Natural killer cell (primary cell): ENCODE results near the gene MRAS. TPM values are rescaled to one million over a fixed set of nuclear protein-coding genes. Genes with fewer than 3 reads are reported as not detected.

Experiments used
- ATAC-seq, 3 donors: fragments of 150-1000 bp in 2 of 3; fragments of 200-7000 bp in 1 of 3; cut with Tn5 transposase; 1 replicate in 1 of 3; 2 replicates in 2 of 3; pipeline ENCODE4 v1.10.0; 2021; ENCODE audit warnings: mild to moderate bottlenecking in 2 of 3, moderate library complexity in 2 of 3
- DNase-seq, 2 donors: peaks; one replicate each; pipeline versions ENCODE4 v3.0.0 to v3.0.0-alpha.2; 2013 to 2021; ENCODE audit warnings: mixed read lengths in 1 of 2
- H3K27ac ChIP-seq: one replicate; pipeline ENCODE4 v1.5.1; 2013; ENCODE audit warnings: mild to moderate bottlenecking, low read length
- H3K27me3 ChIP-seq: one replicate; pipeline ENCODE4 v1.6.1; 2013; ENCODE audit warnings: low read length; ENCODE audit not compliant: control insufficient read depth, insufficient read depth
- H3K36me3 ChIP-seq: one replicate; pipeline ENCODE4 v1.6.1; 2013; ENCODE audit warnings: low read length; ENCODE audit not compliant: control insufficient read depth, insufficient read depth
- H3K4me1 ChIP-seq: one replicate; pipeline ENCODE4 v1.6.1; 2013; ENCODE audit warnings: low read length; ENCODE audit not compliant: control insufficient read depth, insufficient read depth
- H3K4me3 ChIP-seq: one replicate; pipeline ENCODE4 v1.5.1; 2013; ENCODE audit warnings: low read length
- H3K9me3 ChIP-seq: one replicate; pipeline ENCODE4 v1.6.1; 2013; ENCODE audit warnings: low read length; ENCODE audit not compliant: control insufficient read depth, insufficient read depth
- H3K27ac Mint-ChIP-seq, 2 donors: one replicate each; pipeline ENCODE4 v1.8.0; 2022; ENCODE audit warnings: mild to moderate bottlenecking in 2 of 2, mixed read lengths in 2 of 2, moderate library complexity in 1 of 2
- H3K27me3 Mint-ChIP-seq, 2 donors: one replicate each; pipeline ENCODE4 v1.8.0; 2022; ENCODE audit warnings: low read depth in 2 of 2, mixed read lengths in 2 of 2
- H3K36me3 Mint-ChIP-seq: one replicate; pipeline ENCODE4 v1.8.0; 2022; ENCODE audit warnings: mixed read lengths
- H3K4me1 Mint-ChIP-seq, 2 donors: one replicate each; pipeline ENCODE4 v1.8.0; 2022; ENCODE audit warnings: mixed read lengths in 2 of 2
- H3K4me3 Mint-ChIP-seq: one replicate; pipeline ENCODE4 v1.8.0; 2022; ENCODE audit warnings: mild to moderate bottlenecking, moderate library complexity, mixed read lengths
- H3K9me3 Mint-ChIP-seq, 2 donors: one replicate each; pipeline ENCODE4 v1.8.0; 2022; ENCODE audit warnings: mixed read lengths in 2 of 2
- CTCF ChIP-seq: fragments of 200-600 bp; IDR thresholded peaks from one replicate; pipeline ENCODE4 v1.8.0; 2022; ENCODE audit warnings: antibody characterized with exemption
- WGBS: methylation state at CpG from one replicate; pipeline ENCODE4 v1.1.7; 2013; ENCODE audit warnings: missing lambda C conversion rate; ENCODE audit not compliant: insufficient coverage; 5-methylcytosine and 5-hydroxymethylcytosine counted together
- intact Hi-C: fragments of 100-400 bp; cut with micrococcal nuclease; formaldehyde crosslinking; loops from one replicate; pipeline ENCODE4 v1.14.2; 2022
- total RNA-seq, 4 donors: library from RNA; stranded (reverse); fragments of 120-200 nt in 1 of 4; gene quantifications; one replicate each; pipeline versions ENCODE4 v1.2.3 to v1.2.4, GENCODE V29; 2013 to 2022

Gene MRAS
- total RNA-seq, 3 donors from 2014 or later (not counting 1 experiment from before 2014, with no cell fraction given): 1.2 to 4.9 (median 2.4) TPM

DNA sequence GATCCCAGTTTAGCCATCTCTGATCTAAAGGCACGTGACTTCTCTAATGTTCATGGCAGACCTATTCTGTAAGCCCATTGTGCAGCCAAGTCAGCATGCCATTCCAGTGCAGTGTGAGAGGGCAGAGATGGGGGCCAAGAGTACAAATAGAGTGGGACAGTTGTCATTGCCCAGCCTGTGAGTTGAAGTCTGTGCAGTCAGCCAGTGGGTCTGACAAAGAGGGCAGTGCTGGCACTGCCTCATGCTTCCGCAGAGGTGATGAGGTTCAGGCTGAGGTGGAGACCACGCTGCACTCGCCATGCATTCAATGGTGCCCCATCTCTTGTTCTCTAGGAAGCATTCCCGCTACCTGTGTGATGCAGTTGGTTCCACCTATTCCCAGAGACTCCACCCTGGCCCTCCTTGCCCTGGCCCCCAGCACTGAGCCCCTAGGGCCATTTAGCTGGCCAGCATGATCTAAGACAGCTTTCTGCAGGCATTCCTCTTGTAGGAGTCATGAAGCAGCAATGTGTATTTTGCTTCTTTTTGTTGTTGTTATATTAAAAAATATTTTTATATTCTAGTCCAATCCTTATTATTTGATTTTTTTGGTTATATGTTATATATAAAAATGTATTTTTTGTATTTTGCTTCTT is 3.7 kb downstream of the MRAS start:
- intact Hi-C loops: no loop called here
- Histone ChIP-seq H3K36me3 (no peaks in the 10 kb centered on the region), H3K27me3 (peaks cover 2% of the 10 kb centered on the region), H3K9me3 (no peaks in the 10 kb centered on the region), H3K4me1 (peaks cover 11% of the 10 kb centered on the region), H3K4me3 (no peak overlapping the region), H3K27ac (no peak overlapping the region)
- Mint-ChIP-seq H3K27me3 (peaks cover 12 to 16% of the 10 kb centered on the region in 2 donors), H3K27ac (no peak overlapping the region), H3K9me3 (no peaks in the 10 kb centered on the region), H3K4me1 (peaks cover 11% of the 10 kb centered on the region in 2 donors), H3K4me3 (no peak overlapping the region), H3K36me3 (no peaks in the 10 kb centered on the region)
- ATAC-seq: no peak
- DNase-seq: no peak
- WGBS: 97% methylated on average over 5 of the region's 5 CpGs
- no peak for TF ChIP-seq CTCF

GRCh38 chr3:138354376-138354775 is 6.0 kb downstream of the MRAS start:
- Histone ChIP-seq H3K4me3 (no peak overlapping the region), H3K27me3 (no peaks in the 10 kb centered on the region), H3K9me3 (no peaks in the 10 kb centered on the region), H3K4me1 (peaks cover under 1% of the 10 kb centered on the region), H3K27ac (no peak overlapping the region), H3K36me3 (no peaks in the 10 kb centered on the region)
- Mint-ChIP-seq H3K36me3 (no peaks in the 10 kb centered on the region), H3K9me3 (no peaks in the 10 kb centered on the region), H3K4me1 (no peaks in the 10 kb centered on the region), H3K27me3 (peaks cover 0 to 6% of the 10 kb centered on the region in 2 donors), H3K27ac (no peak overlapping the region), H3K4me3 (no peak overlapping the region)
- TF ChIP-seq CTCF: no peak
- intact Hi-C loops: no loop called here
- DNase-seq (no peak), ATAC-seq (no peak)

DNA sequence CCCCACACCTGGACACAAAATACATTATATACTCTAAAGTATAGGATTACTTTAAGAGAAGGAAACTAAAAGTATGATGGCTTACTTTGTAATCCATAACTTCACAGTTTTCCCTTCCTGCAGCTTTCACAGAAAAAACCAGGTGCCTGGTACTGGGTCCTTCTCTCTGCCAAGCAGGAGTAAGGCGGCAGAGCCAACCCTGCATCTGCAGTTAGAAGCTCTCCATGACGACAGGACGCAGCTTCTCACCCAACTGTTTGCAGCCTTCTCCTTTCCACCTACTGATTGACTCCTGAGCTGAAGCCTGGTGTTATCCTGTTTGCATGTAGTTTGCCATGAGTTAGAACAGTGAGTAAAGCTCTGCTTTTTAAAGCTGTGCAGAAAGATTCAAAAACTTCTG is 6.7 kb downstream of the MRAS start:
- Mint-ChIP-seq H3K4me1 (no peaks in the 10 kb centered on the region), H3K36me3 (no peaks in the 10 kb centered on the region), H3K9me3 (no peaks in the 10 kb centered on the region), H3K4me3 (no peak overlapping the region), H3K27me3 (peaks cover 0 to 3% of the 10 kb centered on the region in 2 donors), H3K27ac (no peak overlapping the region)
- no peak for TF ChIP-seq CTCF
- Histone ChIP-seq H3K36me3 (no peaks in the 10 kb centered on the region), H3K27me3 (no peaks in the 10 kb centered on the region), H3K27ac (no peak overlapping the region), H3K9me3 (no peaks in the 10 kb centered on the region), H3K4me1 (no peaks in the 10 kb centered on the region), H3K4me3 (no peak overlapping the region)
- 84% methylated on average over 3 of the region's 3 CpGs for WGBS
- ATAC-seq: no peak
- no peak for DNase-seq
- intact Hi-C loops: no loop called here
